Muscle of back (tissue), 13 donors: ENCODE measurements around the gene SCGB2A2. TPM values are rescaled to one million over a fixed set of nuclear protein-coding genes. Genes with fewer than 3 reads are reported as not detected.

ENCODE experiments used
- DNase-seq, 3 donors: peaks; one replicate each; pipeline versions ENCODE4 v3.0.0 to v3.0.0-alpha.2; 2013
- long read RNA-seq, 9 donors: transcript quantifications; one replicate each; lab custom pipeline, GENCODE V29; 2026
- polyA plus RNA-seq, 10 donors: library from polyadenylated mRNA; unstranded; fragments of 120-200 nt; gene quantifications; one replicate each; pipeline ENCODE4 v1.2.1, GENCODE V29; 2013; ENCODE audit not compliant: insufficient read length in 10 of 10

Gene SCGB2A2
- polyA plus RNA-seq: not detected
- long read RNA-seq, donor 1: 0 reads
- long read RNA-seq, donor 2: 0 reads
- long read RNA-seq, donor 3: 0 reads
- long read RNA-seq, donor 4: 0 reads
- long read RNA-seq, donor 5: 0 reads
- long read RNA-seq, donor 6: 0 reads
- long read RNA-seq, donor 7: 0 reads
- long read RNA-seq, donor 8: 0 reads
- long read RNA-seq, donor 9: 0 reads

DNA sequence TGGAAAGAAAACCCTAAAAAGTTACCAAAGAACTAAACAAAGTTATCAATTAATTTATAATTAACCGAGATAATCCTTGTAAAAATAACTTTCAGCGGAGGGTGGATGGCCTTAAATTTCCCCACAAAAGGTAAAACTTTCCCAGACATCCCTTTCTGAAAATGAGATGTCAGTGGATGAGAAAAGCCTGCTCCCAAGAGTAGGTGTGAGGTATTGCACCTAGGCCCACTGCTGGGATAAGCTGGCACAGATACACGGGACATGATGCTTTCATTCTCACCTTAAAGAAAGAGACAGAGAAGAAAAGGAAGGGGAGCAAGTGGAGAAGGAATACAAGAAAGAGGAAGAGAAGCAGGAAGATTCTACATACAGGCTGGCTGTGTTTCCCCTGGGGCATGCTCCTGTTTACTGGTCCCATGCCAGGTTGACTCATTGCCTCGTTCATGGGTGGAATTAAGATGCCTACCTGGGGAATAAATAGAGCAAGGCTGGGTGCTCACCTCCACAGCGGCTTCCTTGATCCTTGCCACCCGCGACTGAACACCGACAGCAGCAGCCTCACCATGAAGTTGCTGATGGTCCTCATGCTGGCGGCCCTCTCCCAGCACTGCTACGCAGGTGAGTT is at the start of gene SCGB2A2:
Gene SCGB2A2 (plus strand): TSS at position 505 of the 625 bp plus-strand sequence. CDS start 59 bp downstream, at position 564.
- no peak for DNase-seq

DNA sequence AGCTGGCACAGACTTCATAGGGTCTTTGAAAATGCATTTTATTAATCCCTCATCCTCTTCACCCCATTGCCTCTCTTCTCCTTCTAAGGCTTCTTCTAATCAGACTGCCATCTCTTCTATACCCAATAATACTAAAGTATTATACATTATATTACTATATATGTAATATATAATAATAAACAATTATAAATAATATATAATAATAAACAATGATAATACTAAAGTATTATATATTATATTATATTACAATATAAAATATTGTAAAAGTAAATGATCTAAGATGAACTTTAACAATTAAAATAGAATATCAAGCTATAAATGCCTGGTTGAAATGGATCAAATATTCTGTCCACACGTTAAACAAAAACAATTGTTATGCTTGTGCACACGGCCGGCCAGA is 48.5 kb upstream of the SCGB2A2 start:
- DNase-seq: no peak

- DNase-seq: no peak
Measured at GRCh38 chr11:62223095-62223494, 46.9 kb upstream of the SCGB2A2 start.

GRCh38 chr11:62233730-62234129 is 36.2 kb upstream of the SCGB2A2 start:
- DNase-seq: no peak

DNA sequence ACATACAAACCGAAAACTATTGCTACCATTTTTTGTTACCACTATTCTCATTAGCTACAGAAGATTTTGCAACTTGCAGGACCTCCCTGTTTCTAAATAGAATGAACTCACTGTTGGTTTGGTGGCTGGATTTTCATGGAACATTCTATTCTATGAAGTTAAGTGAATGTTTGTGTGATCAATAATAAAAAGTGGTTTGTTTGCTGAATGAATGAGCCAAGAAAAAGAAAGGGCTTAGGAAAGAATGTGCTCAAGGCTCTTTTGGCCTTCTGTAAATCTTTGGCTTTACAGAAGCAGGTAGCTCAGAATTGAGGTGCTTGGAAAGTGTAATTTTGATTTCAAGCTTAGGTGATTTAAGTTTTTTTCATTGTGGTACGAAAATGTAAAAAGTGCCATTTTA is 33.8 kb upstream of the SCGB2A2 start:
- DNase-seq: no peak

DNA sequence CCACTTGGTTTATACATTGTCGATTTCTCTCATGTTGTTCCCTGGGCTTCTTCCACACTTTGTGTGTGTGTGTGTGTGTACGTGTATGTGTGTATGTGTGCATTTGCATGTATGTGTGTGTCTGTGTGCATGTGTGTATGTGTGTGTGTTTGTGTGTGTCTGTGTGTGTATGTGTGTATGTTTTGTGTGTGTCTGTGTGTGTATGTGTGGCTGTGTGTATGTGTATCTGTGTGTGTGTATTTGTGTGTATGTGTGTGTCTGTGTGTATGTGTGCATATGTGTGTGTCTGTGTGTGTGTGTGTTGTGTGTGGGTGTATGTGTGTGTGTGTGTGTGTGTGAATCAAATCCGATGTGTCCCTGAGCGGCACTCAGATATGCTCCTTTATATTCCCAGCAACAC is 32.5 kb upstream of the SCGB2A2 start:
- no peak for DNase-seq

GRCh38 chr11:62238151-62238550 is 31.8 kb upstream of the SCGB2A2 start:
- DNase-seq: no peak

DNA sequence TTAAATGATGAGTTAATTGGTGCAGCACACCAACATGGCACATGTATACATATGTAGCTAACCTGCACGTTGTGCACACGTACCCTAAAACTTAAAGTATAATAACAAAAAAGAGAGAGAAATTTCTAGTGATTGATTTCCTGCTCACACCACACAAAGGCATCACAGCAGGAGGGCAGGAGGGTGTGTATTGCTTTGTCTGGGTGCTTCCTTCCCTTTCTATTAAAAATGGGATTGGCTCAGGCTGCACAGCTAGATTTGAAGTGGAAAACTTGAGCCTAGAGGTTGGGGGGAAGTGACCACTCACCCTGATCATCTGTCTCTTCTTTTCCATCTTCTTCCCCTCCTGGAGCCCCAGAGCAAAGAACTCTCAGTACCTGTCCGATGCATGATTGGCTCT is 28.9 kb upstream of the SCGB2A2 start:
- DNase-seq: no peak

GRCh38 chr11:62242021-62242420 is 27.9 kb upstream of the SCGB2A2 start, which contains the start of gene SCGB1D2:
SCGB1D2 (plus strand) TSS chr11:62242239; CDS start chr11:62242308, 69 bp downstream.
- no peak for DNase-seq

GRCh38 chr11:62245271-62245753 is 24.6 kb upstream of the SCGB2A2 start:
- DNase-seq: peak; percentile 1 to 32 (median 9)

DNA sequence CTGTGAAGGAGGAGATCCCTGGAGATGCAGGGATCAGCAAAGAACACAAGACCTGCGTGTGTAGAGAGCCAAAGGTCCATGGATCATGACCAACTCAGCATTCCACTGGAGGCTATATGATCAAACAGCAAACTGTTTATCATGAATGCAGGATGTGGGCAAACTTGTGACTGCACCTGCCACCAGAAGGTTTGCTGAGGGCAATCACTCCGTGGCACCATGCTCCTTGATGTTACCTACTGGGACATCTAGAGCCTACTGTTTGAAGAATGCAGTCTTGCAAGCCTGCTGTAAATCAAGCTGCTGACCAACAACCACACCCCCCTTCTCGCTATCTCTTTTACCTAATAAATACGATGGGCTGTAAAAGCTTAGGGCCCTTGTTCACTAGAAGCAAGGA is 18.3 kb upstream of the SCGB2A2 start:
- DNase-seq: no peak

DNA sequence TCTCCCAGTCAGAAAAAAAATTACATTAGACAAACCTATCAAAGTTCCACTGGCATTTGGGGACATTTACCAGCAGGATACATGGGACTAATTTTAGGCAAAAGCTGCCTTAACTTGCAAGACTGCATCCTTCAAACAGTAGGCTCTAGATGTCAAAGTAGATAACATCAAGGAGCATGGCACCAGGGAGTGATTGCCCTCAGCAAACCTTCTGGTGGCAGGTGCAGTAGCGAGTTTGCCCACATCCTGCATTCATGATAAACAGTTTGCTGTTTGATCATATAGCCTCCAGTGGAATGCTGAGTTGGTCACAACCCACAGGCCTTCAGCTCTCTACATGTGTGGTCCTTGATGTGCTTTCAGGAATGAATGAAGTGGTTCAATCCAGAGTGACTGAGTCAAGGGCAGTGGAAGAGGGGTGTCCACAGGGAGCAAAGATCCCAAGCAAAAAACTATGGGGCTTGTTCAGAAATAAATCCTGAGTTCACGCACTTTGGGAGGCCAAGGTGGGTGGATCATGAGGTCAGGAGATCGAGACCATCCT is 15.9 kb upstream of the SCGB2A2 start:
- no peak for DNase-seq

DNA sequence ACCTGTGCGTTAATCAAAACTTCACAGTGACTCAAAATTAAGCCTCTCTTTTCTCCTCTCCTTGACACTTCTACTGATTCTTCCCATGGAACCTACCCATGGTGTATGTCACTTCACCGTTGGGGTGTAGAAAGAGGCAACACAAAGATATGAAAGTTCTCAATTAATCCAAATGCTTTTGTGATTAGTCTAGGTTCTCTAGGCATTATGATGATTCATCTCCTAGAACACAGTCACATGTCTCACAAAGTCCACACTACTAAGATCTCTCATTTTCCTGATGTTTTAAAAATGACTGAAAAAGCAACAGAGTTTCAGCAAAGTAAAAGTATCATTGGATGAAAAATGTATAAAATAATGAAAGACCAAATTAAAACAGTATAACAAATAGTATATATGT is 13.7 kb upstream of the SCGB2A2 start:
- DNase-seq: no peak

DNA sequence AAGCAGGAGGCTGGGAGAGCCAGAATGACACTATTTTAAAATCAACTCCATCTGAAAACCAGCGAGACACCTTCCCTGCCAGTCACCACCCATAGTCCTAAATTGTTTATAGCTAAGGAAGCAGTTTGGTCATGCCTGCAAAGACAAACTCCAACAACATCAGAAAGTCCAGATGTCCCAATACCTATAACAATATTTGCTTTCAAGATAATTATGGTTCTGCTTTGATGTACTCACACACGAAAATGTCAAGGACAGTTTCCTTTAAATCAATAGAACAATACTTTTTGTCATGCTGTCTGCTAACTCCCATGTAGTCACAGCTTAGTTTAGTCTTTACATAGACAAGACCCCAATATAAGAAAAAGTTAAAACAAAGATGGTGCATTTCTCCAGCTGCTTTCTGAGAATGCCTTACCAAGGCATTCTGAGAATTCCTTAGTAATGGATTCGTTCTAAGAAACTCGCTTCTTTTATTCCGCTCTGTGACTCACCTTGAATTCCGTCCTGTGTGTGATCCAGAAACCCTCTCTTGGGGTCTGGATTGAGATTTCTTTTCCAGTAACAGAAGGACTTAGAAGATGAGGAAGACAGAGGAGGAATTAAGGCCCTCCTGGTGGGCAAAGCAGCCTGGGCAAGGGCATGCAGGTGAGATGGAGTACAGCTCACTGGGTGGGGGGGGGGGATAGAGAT is 9.6 kb upstream of the SCGB2A2 start:
- DNase-seq: no peak

DNA sequence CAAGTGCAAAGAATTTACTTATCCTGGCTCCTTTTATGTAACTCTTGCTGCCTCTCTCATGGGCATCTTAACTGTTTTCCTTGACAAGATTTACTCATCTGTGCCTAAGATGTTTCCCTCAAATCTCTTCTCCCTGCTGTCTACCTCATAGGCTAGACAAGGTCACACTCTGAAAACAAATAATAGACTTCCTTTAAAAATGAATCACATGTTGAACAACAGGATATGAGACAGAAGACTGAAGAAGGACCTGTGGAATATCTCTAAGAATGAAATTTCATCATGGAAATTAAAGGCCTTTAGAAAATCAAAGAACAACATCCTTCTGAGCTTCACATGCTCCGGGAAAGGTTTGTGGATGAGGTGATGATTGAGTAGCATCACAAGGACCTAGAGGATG is 6.0 kb upstream of the SCGB2A2 start:
- no peak for DNase-seq

DNA sequence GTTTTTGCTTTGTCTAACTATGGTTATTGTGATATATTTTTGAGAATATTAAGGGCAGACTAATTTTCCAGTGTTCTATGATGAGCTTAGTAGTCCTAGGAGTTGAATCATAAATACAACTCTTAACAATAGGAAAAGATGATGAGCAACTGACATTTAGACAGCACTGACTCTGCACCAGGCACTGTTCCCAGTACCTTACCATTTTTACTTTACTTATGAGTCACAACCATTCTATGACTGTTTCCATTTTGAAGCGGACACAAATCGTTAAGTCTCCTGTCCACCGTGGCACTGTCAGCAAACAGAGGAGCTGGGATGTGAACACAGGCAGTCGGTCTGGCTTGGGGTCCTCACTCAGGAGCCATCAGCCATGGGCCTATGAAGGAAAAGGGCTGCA is 3.4 kb upstream of the SCGB2A2 start:
- DNase-seq: no peak

DNA sequence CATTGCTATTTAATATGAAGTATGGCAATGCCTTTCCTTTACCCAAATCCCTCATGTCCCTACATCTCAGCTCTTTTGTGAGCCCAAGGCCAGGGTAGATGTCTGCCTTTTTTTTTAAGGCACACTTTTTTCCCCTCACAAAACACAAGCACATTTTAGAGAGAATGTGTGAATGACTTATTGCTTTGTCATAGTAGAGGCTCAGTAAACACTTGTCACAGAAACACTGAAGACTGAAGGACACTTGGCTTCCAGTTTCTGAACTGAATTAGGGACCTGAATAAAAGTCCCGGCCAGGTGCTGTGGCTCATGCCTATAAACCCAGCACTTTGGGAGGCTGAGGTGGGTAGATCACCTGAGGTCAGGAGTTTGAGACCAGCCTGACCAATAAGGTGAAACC is 2.9 kb upstream of the SCGB2A2 start:
- DNase-seq: no peak

DNA sequence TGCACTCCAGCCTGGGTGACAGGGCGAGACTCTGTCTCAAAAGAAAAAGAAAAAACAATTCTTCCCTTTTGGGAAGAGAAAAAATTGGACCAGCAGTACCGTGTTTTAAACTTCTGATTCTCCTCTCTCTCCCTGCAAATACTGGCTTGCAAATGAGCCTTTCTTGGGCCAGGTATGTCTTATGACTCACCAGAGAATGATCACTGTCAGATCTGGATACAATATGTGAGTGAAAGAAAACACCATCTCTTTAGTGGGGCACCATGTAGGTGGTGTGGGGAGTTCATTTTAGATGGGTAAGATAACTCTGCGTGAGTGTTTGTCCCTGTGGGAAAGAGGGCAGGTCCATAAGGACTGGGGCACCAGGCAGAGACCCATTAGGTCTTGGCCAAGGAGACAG is 2.4 kb upstream of the SCGB2A2 start:
- DNase-seq: no peak

- DNase-seq: no peak
Measured at GRCh38 chr11:62273284-62273683, 3.3 kb downstream of the SCGB2A2 start.

DNA sequence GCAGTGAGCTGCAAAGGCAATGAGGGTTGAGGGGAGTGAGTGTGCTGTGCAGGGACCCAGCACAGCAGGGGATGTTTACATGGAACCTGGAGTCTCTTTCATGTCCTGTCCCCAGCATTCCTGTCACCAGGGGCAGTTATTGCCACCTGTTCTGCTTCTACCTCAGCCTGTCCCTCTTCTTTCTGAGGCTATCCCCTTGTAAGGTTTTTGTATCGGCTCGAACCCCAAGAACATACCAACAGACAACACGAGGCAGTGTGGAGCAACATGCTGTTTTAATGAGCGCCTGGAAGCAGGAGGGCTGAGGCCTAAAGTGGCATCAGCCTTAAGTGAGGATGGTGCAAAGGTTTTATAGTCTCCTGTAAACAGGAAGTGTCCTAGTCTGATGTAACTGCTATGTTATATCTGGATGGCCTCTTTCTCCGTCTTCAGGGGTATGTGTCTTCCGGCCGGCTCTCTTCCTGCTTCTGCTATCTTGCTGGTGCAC is 3.9 kb downstream of the SCGB2A2 start:
- DNase-seq: no peak

- DNase-seq: no peak
Measured at GRCh38 chr11:62280452-62280851, 10.5 kb downstream of the SCGB2A2 start.

DNA sequence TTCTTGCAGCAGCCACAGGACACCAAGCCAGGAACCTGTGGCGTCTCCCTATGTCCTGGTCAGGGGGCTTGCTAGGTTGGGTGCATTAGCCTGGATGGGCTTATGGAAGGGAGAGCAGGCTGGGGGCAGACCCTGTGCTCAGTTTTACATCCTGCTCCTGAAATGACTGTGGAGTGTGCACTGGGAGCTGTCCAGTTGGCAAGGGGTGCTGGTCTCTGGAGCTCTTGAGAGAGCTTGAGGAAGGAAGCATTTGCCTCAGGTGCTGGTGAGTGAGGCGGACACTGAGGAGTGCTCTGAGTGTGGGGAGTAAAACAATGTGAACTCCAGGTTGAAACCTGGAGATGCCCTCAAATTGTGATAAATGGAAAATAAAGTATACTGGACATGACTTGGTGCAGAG is 25.5 kb downstream of the SCGB2A2 start:
- DNase-seq: peak; percentile 11 to 45 (median 20)

- DNase-seq: no peak
Measured at GRCh38 chr11:62298975-62299374, 29.0 kb downstream of the SCGB2A2 start, which contains the start of gene SCGB1D4. SCGB1D4 (minus strand) TSS chr11:62299075; CDS start chr11:62299010, 65 bp downstream.
